DND-41 (cell line): ENCODE measurements around the gene QSOX1.

ENCODE experiments used
- CTCF ChIP-seq: IDR thresholded peaks from 2 replicates; pipeline ENCODE4 v1.5.1; 2012; ENCODE audit warnings: borderline replicate concordance, low read length, moderate library complexity, mild to moderate bottlenecking; ENCODE audit not compliant: poor library complexity, severe bottlenecking; ENCODE audit errors: extremely low read depth
- EZH2 ChIP-seq: IDR thresholded peaks from 3 replicates; pipeline ENCODE4 v1.6.1; 2012; ENCODE audit warnings: borderline replicate concordance, low read depth, mild to moderate bottlenecking, moderate library complexity, low read length, inconsistent platforms; ENCODE audit not compliant: severe bottlenecking

- no peak for TF ChIP-seq CTCF
- TF ChIP-seq EZH2, result no peak
Observed at GRCh38 chr1:180123463-180123936, 31.2 kb upstream of the QSOX1 start.
